Trophoblast cell (in vitro differentiated cells and primary cell): ENCODE data around the gene APOH.

Experiments
- DNase-seq, 2 donors: peaks; one replicate each; pipeline ENCODE4 v3.0.0-alpha.2; 2016
- H2AFZ ChIP-seq: 2 replicates; pipeline ENCODE4 v1.6.1; 2013; ENCODE audit warnings: low read length, moderate library complexity, mild to moderate bottlenecking; ENCODE audit not compliant: insufficient read depth, poor library complexity
- H2AK5ac ChIP-seq: 2 replicates; pipeline ENCODE4 v1.6.1; 2013; ENCODE audit warnings: mild to moderate bottlenecking, low read length
- H2BK120ac ChIP-seq: 2 replicates; pipeline ENCODE4 v1.6.1; 2013; ENCODE audit warnings: low read length, mild to moderate bottlenecking, moderate library complexity; ENCODE audit not compliant: insufficient read depth, poor library complexity
- H2BK12ac ChIP-seq: 2 replicates; pipeline ENCODE4 v1.6.1; 2013; ENCODE audit warnings: mild to moderate bottlenecking, low read length, moderate library complexity
- H2BK5ac ChIP-seq: 2 replicates; pipeline ENCODE4 v1.6.1; 2013; ENCODE audit warnings: low read length, low read depth, moderate library complexity, mild to moderate bottlenecking; ENCODE audit not compliant: poor library complexity
- H3K14ac ChIP-seq: 2 replicates; pipeline ENCODE4 v1.6.1; 2013; ENCODE audit warnings: mild to moderate bottlenecking, low read length
- H3K18ac ChIP-seq: 2 replicates; pipeline ENCODE4 v1.6.1; 2013; ENCODE audit warnings: mild to moderate bottlenecking, low read length
- H3K23ac ChIP-seq: 2 replicates; pipeline ENCODE4 v1.6.1; 2013; ENCODE audit warnings: low read length
- H3K27ac ChIP-seq: 2 replicates; pipeline ENCODE4 v1.5.1; 2013; ENCODE audit warnings: low read depth, mild to moderate bottlenecking, inconsistent platforms, low read length, moderate library complexity
- H3K27me3 ChIP-seq: 2 replicates; pipeline ENCODE4 v1.6.1; 2013; ENCODE audit warnings: inconsistent platforms, mild to moderate bottlenecking, low read length, moderate library complexity; ENCODE audit not compliant: insufficient read depth
- H3K36me3 ChIP-seq, 2 experiments: 1 replicate in 1 of 2; 2 replicates in 1 of 2; pipeline ENCODE4 v1.6.1; 2013; ENCODE audit warnings: low read length in 2 of 2, mild to moderate bottlenecking in 2 of 2, moderate library complexity in 1 of 2; ENCODE audit not compliant: insufficient read depth in 2 of 2, control insufficient read depth in 1 of 2
- H3K4ac ChIP-seq: 2 replicates; pipeline ENCODE4 v1.6.1; 2013; ENCODE audit warnings: low read depth, mild to moderate bottlenecking, low read length, moderate library complexity
- H3K4me1 ChIP-seq, 2 experiments: 1 replicate in 1 of 2; 2 replicates in 1 of 2; pipeline ENCODE4 v1.6.1; 2013; ENCODE audit warnings: low read length in 2 of 2, mild to moderate bottlenecking in 2 of 2, moderate library complexity in 1 of 2; ENCODE audit not compliant: insufficient read depth in 2 of 2, control insufficient read depth in 1 of 2
- H3K4me2 ChIP-seq: 2 replicates; pipeline ENCODE4 v1.6.1; 2013; ENCODE audit warnings: inconsistent platforms, mild to moderate bottlenecking, low read length, moderate library complexity
- H3K4me3 ChIP-seq: 2 replicates; pipeline ENCODE4 v1.5.1; 2013; ENCODE audit warnings: mild to moderate bottlenecking, low read depth, low read length, inconsistent platforms
- H3K79me1 ChIP-seq: one replicate; pipeline ENCODE4 v1.6.1; 2013; ENCODE audit warnings: low read length
- H3K79me2 ChIP-seq: 2 replicates; pipeline ENCODE4 v1.6.1; 2013; ENCODE audit warnings: low read length, mild to moderate bottlenecking; ENCODE audit not compliant: control insufficient read depth, insufficient read depth, poor library complexity
- H3K9ac ChIP-seq: 2 replicates; pipeline ENCODE4 v1.6.1; 2013; ENCODE audit warnings: mild to moderate bottlenecking, low read length
- H3K9me3 ChIP-seq: 2 replicates; pipeline ENCODE4 v1.6.1; 2013; ENCODE audit warnings: low read depth, mild to moderate bottlenecking, control low read depth, inconsistent platforms, low read length; ENCODE audit not compliant: insufficient read depth
- H4K12ac ChIP-seq: 2 replicates; pipeline ENCODE4 v1.6.1; 2013; ENCODE audit warnings: low read depth, mild to moderate bottlenecking, low read length, moderate library complexity
- H4K8ac ChIP-seq: 2 replicates; pipeline ENCODE4 v1.6.1; 2013; ENCODE audit warnings: low read depth, mild to moderate bottlenecking, low read length, moderate library complexity
- H4K91ac ChIP-seq: one replicate; pipeline ENCODE4 v1.6.1; 2013; ENCODE audit warnings: low read depth, mild to moderate bottlenecking, low read length, moderate library complexity
- WGBS: extraction: QIAGEN DNeasy Blood & Tissue Kit; methylation state at CpG from one replicate; pipeline ENCODE4 v1.1.7; 2013; ENCODE audit warnings: missing lambda C conversion rate; ENCODE audit not compliant: insufficient read length, insufficient coverage; ENCODE audit errors: extremely low coverage; 5-methylcytosine and 5-hydroxymethylcytosine counted together

Gene APOH

DNA sequence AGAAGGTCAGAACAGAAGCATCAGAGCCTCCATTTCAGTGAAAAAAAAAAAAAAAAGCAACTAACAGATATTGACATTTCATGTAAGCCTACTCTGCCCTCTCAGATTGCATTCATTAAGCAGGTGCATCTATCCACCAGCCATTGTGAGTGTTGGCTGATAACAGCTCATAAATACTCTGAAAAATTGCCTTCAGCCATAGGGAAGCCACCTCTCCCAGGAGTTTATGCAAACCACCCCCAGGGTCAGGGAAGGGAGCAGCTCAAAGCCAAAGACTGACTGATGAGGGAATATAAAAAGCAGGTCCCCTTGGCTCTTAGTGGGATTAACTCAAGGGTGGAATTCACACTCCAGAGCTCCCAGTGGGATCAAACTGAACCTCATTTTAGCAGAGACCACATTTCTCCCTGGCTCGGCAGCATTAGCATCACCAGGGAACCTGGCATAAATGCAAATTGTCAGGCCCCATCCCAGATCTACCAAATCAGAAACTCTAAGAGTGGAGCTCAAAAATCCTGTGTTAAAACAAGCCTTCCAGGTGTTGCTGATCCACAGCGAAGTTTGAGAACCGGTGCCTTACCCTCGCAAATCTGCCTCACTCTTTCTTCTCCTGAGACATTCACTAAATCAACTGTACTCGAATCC, 14.2 kb downstream of the APOH start:
- H3K4me1 ChIP-seq = no peaks in the 10 kb centered on the region
- no peak overlapping the region for H4K8ac ChIP-seq
- no peak overlapping the region for H4K91ac ChIP-seq
- no peak overlapping the region for H2AFZ ChIP-seq
- no peak overlapping the region for H2AK5ac ChIP-seq
- no peak overlapping the region for H3K4ac ChIP-seq
- H2BK12ac ChIP-seq = no peak overlapping the region
- H3K9ac ChIP-seq = no peak overlapping the region
- no peak overlapping the region for H3K18ac ChIP-seq
- no peak overlapping the region for H2BK5ac ChIP-seq
- no peak overlapping the region for H3K4me3 ChIP-seq
- no peak overlapping the region for H2BK120ac ChIP-seq
- H3K36me3 ChIP-seq = no peaks in the 10 kb centered on the region
- no CpG with 5 or more reads among the region's 5 CpGs for WGBS
- H3K9me3 ChIP-seq = no peaks in the 10 kb centered on the region
- H3K79me2 ChIP-seq = no peaks in the 10 kb centered on the region
- no peak overlapping the region for H3K27ac ChIP-seq
- no peak overlapping the region for H3K23ac ChIP-seq
- no peaks in the 10 kb centered on the region for H3K27me3 ChIP-seq
- no peak for DNase-seq
- H3K79me1 ChIP-seq = no peaks in the 10 kb centered on the region
- no peak overlapping the region for H4K12ac ChIP-seq
- no peak overlapping the region for H3K4me2 ChIP-seq
- no peak overlapping the region for H3K14ac ChIP-seq

DNA sequence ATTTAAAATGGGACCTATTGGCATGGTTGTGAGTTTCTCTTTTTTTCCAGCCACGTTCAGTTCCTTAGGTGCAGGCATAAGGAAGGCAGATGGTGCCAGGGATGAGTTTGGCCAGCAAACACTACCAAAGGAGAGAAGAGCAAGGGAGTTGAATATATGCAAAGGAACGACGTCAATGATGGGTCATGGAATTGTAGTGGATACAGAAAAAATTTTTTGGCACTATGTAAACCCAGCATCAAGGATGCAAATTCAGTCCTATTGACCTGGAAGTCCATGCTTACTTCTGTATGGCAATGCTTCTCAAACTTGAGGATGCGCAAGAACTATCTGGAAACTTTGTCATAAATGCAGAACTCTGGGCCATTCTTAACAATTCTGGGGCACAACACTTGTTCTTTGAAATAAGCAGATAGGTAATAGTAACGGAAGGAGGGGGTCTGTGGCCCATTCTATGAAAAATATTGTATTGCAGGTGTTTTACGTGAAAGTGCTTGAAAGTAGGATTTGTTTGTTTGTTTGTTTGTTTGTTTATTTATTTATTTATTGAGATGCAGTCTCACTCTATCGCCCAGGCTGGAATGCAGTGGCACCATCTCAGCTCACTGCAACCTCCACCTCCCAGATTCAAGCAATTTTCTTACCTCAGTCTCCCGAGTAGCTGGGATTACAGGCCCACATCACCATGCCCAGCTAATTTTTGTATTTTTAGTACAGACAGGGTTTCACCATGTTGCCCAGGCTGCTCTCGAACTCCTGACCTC, 18.0 kb downstream of the APOH start:
- H3K4me1 ChIP-seq = no peaks in the 10 kb centered on the region
- no peaks in the 10 kb centered on the region for H3K79me2 ChIP-seq
- H3K36me3 ChIP-seq = no peaks in the 10 kb centered on the region
- no peaks in the 10 kb centered on the region for H3K9me3 ChIP-seq
- no peak overlapping the region for H3K23ac ChIP-seq
- H3K4me2 ChIP-seq = no peak overlapping the region
- no peak overlapping the region for H2AK5ac ChIP-seq
- H3K27ac ChIP-seq = no peak overlapping the region
- no peak overlapping the region for H3K4ac ChIP-seq
- no peak for DNase-seq
- no peak overlapping the region for H3K14ac ChIP-seq
- no peak overlapping the region for H3K4me3 ChIP-seq
- H4K8ac ChIP-seq = no peak overlapping the region
- H2BK5ac ChIP-seq = no peak overlapping the region
- H3K27me3 ChIP-seq = no peaks in the 10 kb centered on the region
- H2BK120ac ChIP-seq = no peak overlapping the region
- WGBS = no CpG with 5 or more reads among the region's 9 CpGs
- no peak overlapping the region for H3K9ac ChIP-seq
- no peaks in the 10 kb centered on the region for H3K79me1 ChIP-seq
- H4K12ac ChIP-seq = no peak overlapping the region
- H3K18ac ChIP-seq = no peak overlapping the region
- no peak overlapping the region for H2AFZ ChIP-seq
- no peak overlapping the region for H4K91ac ChIP-seq
- H2BK12ac ChIP-seq = no peak overlapping the region

DNA sequence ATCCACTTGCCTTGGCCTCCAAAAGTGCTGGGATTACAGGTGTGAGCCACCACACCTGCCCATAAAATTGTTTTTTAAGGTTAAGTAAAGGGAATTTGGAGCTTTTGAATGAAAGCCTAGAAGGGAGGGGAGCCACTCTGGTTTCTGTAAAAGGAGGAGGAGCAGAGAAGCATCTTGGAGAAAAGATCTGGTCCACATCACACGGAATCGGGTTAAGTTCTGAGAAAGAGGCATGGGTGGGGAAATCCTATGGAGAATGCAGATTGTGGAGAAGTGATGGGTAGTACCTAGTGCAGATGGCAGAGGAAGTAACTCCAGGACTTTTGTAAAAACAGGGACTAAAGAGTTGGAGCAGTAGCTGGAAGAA, 19.0 kb downstream of the APOH start:
- Histone ChIP-seq H3K27me3 (no peaks in the 10 kb centered on the region), H3K23ac (no peak overlapping the region), H4K8ac (no peak overlapping the region), H3K36me3 (no peaks in the 10 kb centered on the region), H4K12ac (no peak overlapping the region), H2BK120ac (no peak overlapping the region), H3K4me2 (no peak overlapping the region), H3K9ac (no peak overlapping the region), H3K4me3 (no peak overlapping the region), H3K4me1 (no peaks in the 10 kb centered on the region), H2BK5ac (no peak overlapping the region), H3K14ac (no peak overlapping the region), H3K79me1 (no peaks in the 10 kb centered on the region), H2AFZ (no peak overlapping the region), H2BK12ac (no peak overlapping the region), H3K27ac (no peak overlapping the region), H2AK5ac (no peak overlapping the region), H3K9me3 (no peaks in the 10 kb centered on the region), H4K91ac (no peak overlapping the region), H3K4ac (no peak overlapping the region), H3K18ac (no peak overlapping the region), H3K79me2 (no peaks in the 10 kb centered on the region)
- DNase-seq = no peak
- WGBS = no CpG with 5 or more reads among the region's 2 CpGs

DNA sequence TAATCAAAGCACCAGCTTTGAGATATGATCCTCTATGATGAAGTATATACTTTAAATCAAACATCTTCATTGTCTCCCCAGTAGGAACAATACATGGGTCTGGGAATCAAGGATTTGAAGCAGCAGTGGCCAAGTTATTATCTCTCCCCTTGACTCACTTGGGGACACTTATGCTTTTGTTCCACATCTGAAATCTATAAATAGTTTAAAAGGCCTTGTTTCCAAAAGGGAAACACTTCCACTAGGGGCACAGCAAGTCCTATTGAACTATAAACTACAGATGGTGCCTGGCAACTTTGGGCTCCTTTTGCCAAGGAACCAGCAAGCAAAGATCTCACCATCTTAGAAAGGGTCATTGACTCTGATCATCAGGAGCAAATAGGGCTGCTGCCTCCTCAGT, 21.3 kb downstream of the APOH start:
- no peak overlapping the region for H2BK120ac ChIP-seq
- no peak overlapping the region for H3K27ac ChIP-seq
- H3K4me2 ChIP-seq = no peak overlapping the region
- H3K4me1 ChIP-seq = no peaks in the 10 kb centered on the region
- no peaks in the 10 kb centered on the region for H3K79me2 ChIP-seq
- no peak overlapping the region for H4K12ac ChIP-seq
- no peak overlapping the region for H3K23ac ChIP-seq
- no peak overlapping the region for H2BK5ac ChIP-seq
- no peak overlapping the region for H3K14ac ChIP-seq
- H3K9ac ChIP-seq = no peak overlapping the region
- no peaks in the 10 kb centered on the region for H3K27me3 ChIP-seq
- H4K8ac ChIP-seq = no peak overlapping the region
- no peak for DNase-seq
- H2BK12ac ChIP-seq = no peak overlapping the region
- H3K79me1 ChIP-seq = no peaks in the 10 kb centered on the region
- H3K36me3 ChIP-seq = no peaks in the 10 kb centered on the region
- H3K4me3 ChIP-seq = no peak overlapping the region
- H3K18ac ChIP-seq = no peak overlapping the region
- no peak overlapping the region for H2AFZ ChIP-seq
- no peak overlapping the region for H3K4ac ChIP-seq
- no peak overlapping the region for H2AK5ac ChIP-seq
- H3K9me3 ChIP-seq = peaks cover 2% of the 10 kb centered on the region
- no peak overlapping the region for H4K91ac ChIP-seq
